HepG2 (cell line): Measurements from ENCODE around the gene UBB. TPM values are rescaled to one million over a fixed set of nuclear protein-coding genes. Genes with fewer than 3 reads are reported as not detected.

ENCODE experiments used
- ARID2 ChIP-seq: sonication (generic); formaldehyde crosslinking; IDR thresholded peaks from 2 replicates; pipeline ENCODE4 v1.8.1; 2022; ENCODE audit warnings: mild to moderate bottlenecking, missing genetic modification reagents, borderline replicate concordance
- DPF2 ChIP-seq: sonication (generic); formaldehyde crosslinking; IDR thresholded peaks from 2 replicates; pipeline ENCODE4 v1.4.0; 2020; ENCODE audit warnings: mild to moderate bottlenecking, low read depth, missing genetic modification reagents, borderline replicate concordance
- ETV6 ChIP-seq: sonication (generic); formaldehyde crosslinking; conservative IDR thresholded peaks from 2 replicates; pipeline ENCODE4 v1.4.0; 2020; ENCODE audit warnings: missing genetic modification reagents
- HNRNPLL ChIP-seq: fragments of 200-400 bp; formaldehyde crosslinking; IDR thresholded peaks from 2 replicates; pipeline ENCODE4 v1.6.1; 2017; ENCODE audit warnings: mild to moderate bottlenecking, low read depth, low read length; ENCODE audit not compliant: poor library complexity, severe bottlenecking
- MYC ChIP-seq: sonication (generic); formaldehyde crosslinking; IDR thresholded peaks from 2 replicates; pipeline ENCODE4 v1.9.0; 2021; ENCODE audit warnings: missing genetic modification reagents, borderline replicate concordance
- NCOA1 ChIP-seq: sonication (generic); formaldehyde crosslinking; IDR thresholded peaks from 2 replicates; pipeline ENCODE4 v1.9.0; 2021; ENCODE audit warnings: missing genetic modification reagents
- NFIC ChIP-seq: IDR thresholded peaks from 2 replicates; pipeline ENCODE4 v1.6.1; 2012; ENCODE audit warnings: mild to moderate bottlenecking, low read length, inconsistent platforms
- PITX1 ChIP-seq: sonication (generic); formaldehyde crosslinking; IDR thresholded peaks from 2 replicates; pipeline ENCODE4 v1.5.1; 2020; ENCODE audit warnings: mild to moderate bottlenecking, missing genetic modification reagents
- POLR2G ChIP-seq: fragments of 200-400 bp; formaldehyde crosslinking; IDR thresholded peaks from 2 replicates; pipeline ENCODE4 v1.6.1; 2018; ENCODE audit warnings: mild to moderate bottlenecking, low read depth, low read length, moderate library complexity
- TAF1 ChIP-seq: sonication (generic); formaldehyde crosslinking; IDR thresholded peaks from 2 replicates; pipeline ENCODE4 v1.4.0; 2020; ENCODE audit warnings: missing genetic modification reagents
- YEATS2 ChIP-seq: sonication (generic); formaldehyde crosslinking; IDR thresholded peaks from 2 replicates; pipeline ENCODE4 v1.4.0; 2020; ENCODE audit warnings: missing genetic modification reagents, borderline replicate concordance
- ZIK1 ChIP-seq: sonication (generic); formaldehyde crosslinking; IDR thresholded peaks from 2 replicates; pipeline ENCODE4 v1.5.0; 2020; ENCODE audit warnings: mild to moderate bottlenecking, low read depth, missing genetic modification reagents, borderline replicate concordance
- ZMAT3 ChIP-seq: sonication (generic); formaldehyde crosslinking; conservative IDR thresholded peaks from 2 replicates; pipeline ENCODE4 v1.7.0; 2021; ENCODE audit warnings: missing genetic modification reagents
- ZNF224 ChIP-seq: sonication (generic); formaldehyde crosslinking; IDR thresholded peaks from 2 replicates; pipeline ENCODE4 v1.5.0; 2020; ENCODE audit warnings: mild to moderate bottlenecking, missing genetic modification reagents
- ZNF547 ChIP-seq: sonication (generic); formaldehyde crosslinking; IDR thresholded peaks from 2 replicates; pipeline ENCODE4 v1.5.1; 2020; ENCODE audit warnings: mild to moderate bottlenecking, missing genetic modification reagents
- ZNF567 ChIP-seq: sonication (generic); formaldehyde crosslinking; IDR thresholded peaks from 2 replicates; pipeline ENCODE4 v1.8.1; 2023; ENCODE audit warnings: mild to moderate bottlenecking, missing genetic modification reagents, borderline replicate concordance
- ZNF879 ChIP-seq: sonication (generic); formaldehyde crosslinking; IDR thresholded peaks from 2 replicates; pipeline ENCODE4 v1.8.1; 2023; ENCODE audit warnings: missing genetic modification reagents
- ZSCAN31 ChIP-seq: sonication (generic); formaldehyde crosslinking; IDR thresholded peaks from 2 replicates; pipeline ENCODE4 v1.5.0; 2020; ENCODE audit warnings: low read depth, mild to moderate bottlenecking, missing genetic modification reagents
- polyA plus RNA-seq, 8 experiments: library from polyadenylated mRNA; depleted of rRNA in 3 of 8; stranded (reverse) in 7 of 8; unstranded in 1 of 8; fragments of >200 nt; fragmentation: Illumina TruSeq in 4 of 8; extraction: Trizol in 4 of 8; gene quantifications; 2 replicates each; pipeline versions ENCODE4 v1.2.1 to v1.2.3, GENCODE V29; 2011 to 2016; ENCODE audit warnings: low read depth in 4 of 8, missing spikeins in 1 of 8, mixed read lengths in 1 of 8; ENCODE audit not compliant: insufficient read depth in 1 of 8
- total RNA-seq, 5 experiments: library from RNA; depleted of rRNA; stranded (reverse); fragments of >200 nt; fragmentation: Illumina TruSeq; extraction: Trizol; gene quantifications; 2 replicates each; pipeline ENCODE4 v1.2.3, GENCODE V29; 2016; ENCODE audit warnings: low read depth in 1 of 5
- TF ChIP-seq, protein P1 (sequence below): sonication (generic); formaldehyde crosslinking; conservative IDR thresholded peaks from 2 replicates; pipeline ENCODE4 v1.8.1; 2023; ENCODE audit warnings: missing genetic modification reagents
- TF ChIP-seq, protein P2 (sequence below): sonication (generic); formaldehyde crosslinking; IDR thresholded peaks from 2 replicates; pipeline ENCODE4 v1.5.0; 2020; ENCODE audit warnings: mild to moderate bottlenecking, missing genetic modification reagents
- TF ChIP-seq, protein P3 (sequence below): sonication (generic); formaldehyde crosslinking; IDR thresholded peaks from 2 replicates; pipeline ENCODE4 v1.4.0; 2020; ENCODE audit warnings: missing genetic modification reagents, mild to moderate bottlenecking, borderline replicate concordance
- TF ChIP-seq, protein P4 (sequence below): sonication (generic); formaldehyde crosslinking; IDR thresholded peaks from 2 replicates; pipeline ENCODE4 v1.4.0; 2020; ENCODE audit warnings: missing genetic modification reagents

The UBB gene
- total and polyA plus RNA-seq, 2 of the 13 experiments (the other 11 are each of a cell fraction or from before 2014, with no cell fraction given): 1,130 to 2,066 TPM

DNA sequence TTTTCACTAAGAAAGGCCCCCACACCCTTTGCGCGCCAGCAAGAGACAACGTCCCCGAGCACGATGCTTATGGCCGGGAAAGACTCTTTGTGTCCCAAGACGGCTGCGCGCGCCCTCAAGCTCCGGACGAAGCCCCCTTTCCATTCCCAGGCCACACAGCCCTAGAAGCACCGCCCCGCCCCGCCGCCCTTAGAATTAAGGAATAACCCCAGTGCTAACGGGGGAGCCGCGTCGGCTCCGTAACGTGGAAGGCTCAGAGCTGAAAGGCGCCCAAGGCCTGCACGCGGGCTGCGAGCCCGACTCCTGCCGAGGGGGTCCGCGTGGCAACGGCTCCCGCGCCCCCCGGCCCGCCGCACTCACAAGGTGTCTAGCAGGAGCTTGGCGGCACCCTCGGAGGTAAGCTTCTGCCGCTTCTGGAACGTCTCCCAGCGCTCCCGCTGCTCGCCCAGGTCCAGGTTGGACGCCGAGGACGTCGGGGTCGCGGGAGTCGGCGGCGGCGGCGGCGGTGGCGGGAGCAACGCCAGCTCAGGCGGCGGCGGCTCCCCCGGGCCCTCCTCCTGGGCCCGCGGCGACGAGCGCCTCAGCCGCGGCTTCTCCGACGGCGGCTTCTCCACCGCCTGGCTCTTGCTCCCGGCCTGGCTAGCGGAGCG lies 28.1 kb upstream of the UBB start (continued):
- TF ChIP-seq, protein P1, sequence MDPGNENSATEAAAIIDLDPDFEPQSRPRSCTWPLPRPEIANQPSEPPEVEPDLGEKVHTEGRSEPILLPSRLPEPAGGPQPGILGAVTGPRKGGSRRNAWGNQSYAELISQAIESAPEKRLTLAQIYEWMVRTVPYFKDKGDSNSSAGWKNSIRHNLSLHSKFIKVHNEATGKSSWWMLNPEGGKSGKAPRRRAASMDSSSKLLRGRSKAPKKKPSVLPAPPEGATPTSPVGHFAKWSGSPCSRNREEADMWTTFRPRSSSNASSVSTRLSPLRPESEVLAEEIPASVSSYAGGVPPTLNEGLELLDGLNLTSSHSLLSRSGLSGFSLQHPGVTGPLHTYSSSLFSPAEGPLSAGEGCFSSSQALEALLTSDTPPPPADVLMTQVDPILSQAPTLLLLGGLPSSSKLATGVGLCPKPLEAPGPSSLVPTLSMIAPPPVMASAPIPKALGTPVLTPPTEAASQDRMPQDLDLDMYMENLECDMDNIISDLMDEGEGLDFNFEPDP (CRISPR knock-in tag): 0 out of 2 replicates have a peak, but pooled peaks have one; percentile 4
- TF ChIP-seq YEATS2 (CRISPR knock-in tag) (0 out of 2 replicates have a peak, but pooled peaks have one; percentile 10), ZNF567 (no peak), PITX1 (no peak), NFIC (no peak), ETV6 (no peak), TAF1 (CRISPR knock-in tag) (peak; percentile 66; the same call in 1 of the 2 replicates), NCOA1 (CRISPR knock-in tag) (0 out of 2 replicates have a peak, but pooled peaks have one; percentile 79), POLR2G (peak; percentile 16; the same call in 1 of the 2 replicates), ZIK1 (CRISPR knock-in tag) (0 out of 2 replicates have a peak, but pooled peaks have one; percentile 14), ZSCAN31 (CRISPR knock-in tag) (no peak; the same call in 1 of the 2 replicates), DPF2 (no peak), ZMAT3 (peak; percentile 40; the same call in 1 of the 2 replicates), ZNF547 (peak; percentile 56; the same call in 1 of the 2 replicates), ZNF879 (CRISPR knock-in tag) (peak; percentile 60; the same call in 1 of the 2 replicates), HNRNPLL (peak; percentile 62), ZNF224 (CRISPR knock-in tag) (0 out of 2 replicates have a peak, but pooled peaks have one; percentile 71), MYC (peak; percentile 54; the same call in 1 of the 2 replicates), ARID2 (peak; percentile 48; the same call in 1 of the 2 replicates)
- TF ChIP-seq, protein P2, sequence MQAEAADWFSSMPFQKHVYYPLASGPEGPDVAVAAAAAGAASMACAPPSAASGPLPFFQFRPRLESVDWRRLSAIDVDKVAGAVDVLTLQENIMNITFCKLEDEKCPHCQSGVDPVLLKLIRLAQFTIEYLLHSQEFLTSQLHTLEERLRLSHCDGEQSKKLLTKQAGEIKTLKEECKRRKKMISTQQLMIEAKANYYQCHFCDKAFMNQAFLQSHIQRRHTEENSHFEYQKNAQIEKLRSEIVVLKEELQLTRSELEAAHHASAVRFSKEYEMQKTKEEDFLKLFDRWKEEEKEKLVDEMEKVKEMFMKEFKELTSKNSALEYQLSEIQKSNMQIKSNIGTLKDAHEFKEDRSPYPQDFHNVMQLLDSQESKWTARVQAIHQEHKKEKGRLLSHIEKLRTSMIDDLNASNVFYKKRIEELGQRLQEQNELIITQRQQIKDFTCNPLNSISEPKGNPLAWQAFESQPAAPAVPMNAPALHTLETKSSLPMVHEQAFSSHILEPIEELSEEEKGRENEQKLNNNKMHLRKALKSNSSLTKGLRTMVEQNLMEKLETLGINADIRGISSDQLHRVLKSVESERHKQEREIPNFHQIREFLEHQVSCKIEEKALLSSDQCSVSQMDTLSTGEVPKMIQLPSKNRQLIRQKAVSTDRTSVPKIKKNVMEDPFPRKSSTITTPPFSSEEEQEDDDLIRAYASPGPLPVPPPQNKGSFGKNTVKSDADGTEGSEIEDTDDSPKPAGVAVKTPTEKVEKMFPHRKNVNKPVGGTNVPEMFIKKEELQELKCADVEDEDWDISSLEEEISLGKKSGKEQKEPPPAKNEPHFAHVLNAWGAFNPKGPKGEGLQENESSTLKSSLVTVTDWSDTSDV: 0 out of 2 replicates have a peak, but pooled peaks have one; percentile 71
- TF ChIP-seq, protein P3, sequence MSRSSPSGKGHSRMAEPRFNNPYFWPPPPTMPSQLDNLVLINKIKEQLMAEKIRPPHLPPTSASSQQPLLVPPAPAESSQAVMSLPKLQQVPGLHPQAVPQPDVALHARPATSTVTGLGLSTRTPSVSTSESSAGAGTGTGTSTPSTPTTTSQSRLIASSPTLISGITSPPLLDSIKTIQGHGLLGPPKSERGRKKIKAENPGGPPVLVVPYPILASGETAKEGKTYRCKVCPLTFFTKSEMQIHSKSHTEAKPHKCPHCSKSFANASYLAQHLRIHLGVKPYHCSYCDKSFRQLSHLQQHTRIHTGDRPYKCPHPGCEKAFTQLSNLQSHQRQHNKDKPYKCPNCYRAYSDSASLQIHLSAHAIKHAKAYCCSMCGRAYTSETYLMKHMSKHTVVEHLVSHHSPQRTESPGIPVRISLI (CRISPR knock-in tag): 0 out of 2 replicates have a peak, but pooled peaks have one; percentile 22
- TF ChIP-seq, protein P4, sequence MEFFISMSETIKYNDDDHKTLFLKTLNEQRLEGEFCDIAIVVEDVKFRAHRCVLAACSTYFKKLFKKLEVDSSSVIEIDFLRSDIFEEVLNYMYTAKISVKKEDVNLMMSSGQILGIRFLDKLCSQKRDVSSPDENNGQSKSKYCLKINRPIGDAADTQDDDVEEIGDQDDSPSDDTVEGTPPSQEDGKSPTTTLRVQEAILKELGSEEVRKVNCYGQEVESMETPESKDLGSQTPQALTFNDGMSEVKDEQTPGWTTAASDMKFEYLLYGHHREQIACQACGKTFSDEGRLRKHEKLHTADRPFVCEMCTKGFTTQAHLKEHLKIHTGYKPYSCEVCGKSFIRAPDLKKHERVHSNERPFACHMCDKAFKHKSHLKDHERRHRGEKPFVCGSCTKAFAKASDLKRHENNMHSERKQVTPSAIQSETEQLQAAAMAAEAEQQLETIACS (CRISPR knock-in tag): peak; percentile 14; the same call in 1 of the 2 replicates
